Esophagus muscularis mucosa (tissue), 4 donors: ENCODE measurements around the gene FBXO8. TPM values are rescaled to one million over a fixed set of nuclear protein-coding genes. Genes with fewer than 3 reads are reported as not detected.

Experiments
- DNase-seq: peaks from one replicate; pipeline ENCODE4 v3.0.0-alpha.2; 2017; ENCODE audit errors: extremely low spot score
- H3K27ac ChIP-seq, 4 donors: fragments of 200-600 bp; sonication (generic); replicated peaks in 1 of 4; 1 replicate in 3 of 4; 2 replicates in 1 of 4; pipeline ENCODE4 v1.5.1; 2016 to 2019; ENCODE audit warnings: mild to moderate bottlenecking in 1 of 4
- H3K27me3 ChIP-seq, 4 donors: fragments of 200-600 bp; sonication (generic); one replicate each; pipeline versions ENCODE4 v1.5.1 to v1.6.0; 2016 to 2019
- H3K36me3 ChIP-seq, 4 donors: fragments of 200-600 bp; sonication (generic); one replicate each; pipeline ENCODE4 v1.5.1; 2016 to 2019
- H3K4me1 ChIP-seq, 4 donors: fragments of 200-600 bp; sonication (generic); one replicate each; pipeline ENCODE4 v1.5.1; 2016 to 2019
- H3K4me3 ChIP-seq, 4 donors: fragments of 200-600 bp; sonication (generic); 1 replicate in 2 of 4; 2 replicates in 2 of 4; pipeline ENCODE4 v1.5.1; 2016 to 2019; ENCODE audit warnings: mild to moderate bottlenecking in 4 of 4, moderate library complexity in 1 of 4
- H3K9me3 ChIP-seq, 4 donors: fragments of 200-600 bp; sonication (generic); 1 replicate in 3 of 4; 2 replicates in 1 of 4; pipeline ENCODE4 v1.5.1; 2016 to 2019
- EP300 ChIP-seq: sonication (generic); formaldehyde crosslinking; IDR thresholded peaks from one replicate; pipeline ENCODE4 v1.6.1; 2017; ENCODE audit warnings: antibody characterized with exemption
- POLR2A ChIP-seq: fragments of 450-650 bp; IDR thresholded peaks from one replicate; pipeline ENCODE4 v1.6.1; 2017; ENCODE audit warnings: antibody characterized with exemption, moderate library complexity, mild to moderate bottlenecking, low read depth
- POLR2AphosphoS5 ChIP-seq, 2 donors: sonication (generic); formaldehyde crosslinking; IDR thresholded peaks; one replicate each; pipeline ENCODE4 v1.6.1; 2017; ENCODE audit warnings: antibody characterized with exemption in 2 of 2
- WGBS: methylation state at CpG from one replicate; pipeline ENCODE4 v1.1.5; 2018; 5-methylcytosine and 5-hydroxymethylcytosine counted together
- intact Hi-C: fragments of 100-400 bp; cut with DNase I; formaldehyde crosslinking; loops from one replicate; pipeline ENCODE4 v1.15.1; 2023
- total RNA-seq, 4 donors: library from RNA; depleted of rRNA; stranded (reverse); fragments of >200 nt; gene quantifications; one replicate each; pipeline versions ENCODE4 v1.1.0 to v1.2.1, GENCODE V29; 2016
- TF ChIP-seq, protein P1 (sequence below), 3 experiments: fragments of 200-600 bp in 2 of 3; fragments of 450-650 bp in 1 of 3; sonication (generic) in 2 of 3; IDR thresholded peaks; one replicate each; pipeline ENCODE4 v1.5.1; 2017 to 2019; ENCODE audit warnings: antibody characterized with exemption in 3 of 3, mild to moderate bottlenecking in 2 of 3, moderate library complexity in 1 of 3

The FBXO8 gene
- total RNA-seq, 4 donors from 2014 or later = 32.0 to 48.0 (median 45.5) TPM

DNA sequence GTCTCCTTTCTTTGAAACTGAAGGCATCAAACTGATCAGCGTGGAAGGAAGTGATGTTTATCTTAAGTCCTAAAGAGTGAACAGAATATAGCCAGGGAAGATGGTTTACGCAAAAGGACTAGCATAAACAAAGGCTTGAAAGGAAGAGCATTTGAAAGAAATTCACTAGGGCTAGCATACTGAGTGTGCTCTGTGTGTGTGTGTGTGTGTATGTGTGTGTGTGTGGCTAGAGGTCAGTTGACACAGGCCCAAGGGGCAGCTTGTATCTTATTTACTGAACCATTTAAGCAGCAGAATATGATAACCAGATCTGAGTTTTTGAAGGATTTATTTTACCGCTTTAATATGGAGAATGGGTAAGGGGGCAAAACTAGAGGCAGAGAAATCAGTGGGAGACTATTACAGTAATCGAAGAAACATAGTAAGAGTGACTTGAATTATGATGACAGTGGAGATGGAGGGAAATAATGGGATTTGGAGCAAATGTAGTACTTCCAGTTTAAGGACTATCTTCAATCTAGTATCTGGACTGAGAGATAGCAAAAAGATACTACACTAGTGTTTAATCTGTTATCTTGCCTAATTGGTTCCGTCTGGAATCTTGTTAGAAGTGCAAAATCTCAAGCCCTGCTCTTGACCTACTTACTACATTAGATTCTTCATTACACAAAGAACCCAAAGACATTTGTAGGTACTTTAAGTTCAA, 37.2 kb upstream of the FBXO8 start:
- TF ChIP-seq EP300 (no peak), POLR2AphosphoS5 (IDR thresholded peaks at IDR 0.05) (no peak), POLR2A (no peak)
- TF ChIP-seq, protein P1, sequence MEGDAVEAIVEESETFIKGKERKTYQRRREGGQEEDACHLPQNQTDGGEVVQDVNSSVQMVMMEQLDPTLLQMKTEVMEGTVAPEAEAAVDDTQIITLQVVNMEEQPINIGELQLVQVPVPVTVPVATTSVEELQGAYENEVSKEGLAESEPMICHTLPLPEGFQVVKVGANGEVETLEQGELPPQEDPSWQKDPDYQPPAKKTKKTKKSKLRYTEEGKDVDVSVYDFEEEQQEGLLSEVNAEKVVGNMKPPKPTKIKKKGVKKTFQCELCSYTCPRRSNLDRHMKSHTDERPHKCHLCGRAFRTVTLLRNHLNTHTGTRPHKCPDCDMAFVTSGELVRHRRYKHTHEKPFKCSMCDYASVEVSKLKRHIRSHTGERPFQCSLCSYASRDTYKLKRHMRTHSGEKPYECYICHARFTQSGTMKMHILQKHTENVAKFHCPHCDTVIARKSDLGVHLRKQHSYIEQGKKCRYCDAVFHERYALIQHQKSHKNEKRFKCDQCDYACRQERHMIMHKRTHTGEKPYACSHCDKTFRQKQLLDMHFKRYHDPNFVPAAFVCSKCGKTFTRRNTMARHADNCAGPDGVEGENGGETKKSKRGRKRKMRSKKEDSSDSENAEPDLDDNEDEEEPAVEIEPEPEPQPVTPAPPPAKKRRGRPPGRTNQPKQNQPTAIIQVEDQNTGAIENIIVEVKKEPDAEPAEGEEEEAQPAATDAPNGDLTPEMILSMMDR (IDR thresholded peaks at IDR 0.05) = no peak
- no peak overlapping the region for H3K27ac ChIP-seq
- H3K27me3 ChIP-seq = no peaks in the 10 kb centered on the region
- H3K9me3 ChIP-seq = no peaks in the 10 kb centered on the region
- no peak for DNase-seq
- H3K4me3 ChIP-seq = no peak overlapping the region
- H3K4me1 ChIP-seq = no peaks in the 10 kb centered on the region
- intact Hi-C loops = no loop called here
- WGBS = 84% methylated on average over 5 of the region's 5 CpGs
- H3K36me3 ChIP-seq = peaks cover 4 to 29% (median 10%) of the 10 kb centered on the region in 4 donors

DNA sequence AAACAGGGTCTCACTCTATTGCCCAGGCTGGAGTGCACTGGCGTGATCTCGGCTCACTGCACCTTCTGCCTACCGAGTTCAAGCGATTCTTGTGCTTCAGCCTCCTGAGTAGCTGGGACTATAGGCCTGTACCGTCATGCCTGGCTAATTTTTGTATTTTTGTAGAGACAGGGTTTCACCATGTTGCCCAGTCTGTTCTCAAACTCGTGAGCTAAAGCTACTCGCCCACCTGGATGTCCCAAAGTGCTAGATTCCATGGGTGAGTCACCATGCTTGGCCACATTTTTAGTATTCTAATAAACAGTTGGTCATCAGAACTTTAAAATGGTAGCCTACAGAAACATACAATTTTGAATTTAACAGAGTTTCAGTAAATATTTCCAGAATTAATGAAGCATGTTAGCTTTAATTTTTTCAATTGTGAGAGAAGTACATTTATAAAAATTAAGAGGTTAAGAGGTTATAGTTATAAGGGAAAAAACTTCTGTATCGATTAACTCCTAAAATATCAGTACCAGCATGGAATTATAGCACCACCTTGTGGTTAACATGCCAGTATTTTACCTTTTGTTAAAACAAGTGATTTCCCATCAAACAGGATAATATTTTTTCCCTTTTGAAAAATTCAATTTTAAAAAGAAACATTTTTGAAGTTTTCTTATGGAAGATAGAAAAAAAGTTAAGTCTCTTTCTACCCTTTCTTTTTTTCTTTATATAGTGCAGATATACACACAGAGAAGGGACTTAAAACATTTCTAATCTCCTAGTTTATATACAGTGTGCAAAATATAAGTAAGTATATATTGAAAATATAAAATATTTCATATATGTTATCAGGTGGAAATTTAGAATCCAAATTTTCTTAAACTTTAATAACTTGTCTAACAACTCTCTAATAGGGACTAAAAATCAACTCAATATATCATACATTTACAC, 35.6 kb upstream of the FBXO8 start:
- DNase-seq = no peak
- Histone ChIP-seq H3K27ac (no peak overlapping the region), H3K4me1 (no peaks in the 10 kb centered on the region), H3K9me3 (no peaks in the 10 kb centered on the region), H3K36me3 (peaks cover 4 to 29% (median 10%) of the 10 kb centered on the region in 4 donors), H3K4me3 (no peak overlapping the region), H3K27me3 (no peaks in the 10 kb centered on the region)
- 73% methylated on average over 8 of the region's 8 CpGs for WGBS
- TF ChIP-seq POLR2AphosphoS5 (IDR thresholded peaks at IDR 0.05) (no peak), POLR2A (no peak), EP300 (no peak)
- TF ChIP-seq, protein P1 (IDR thresholded peaks at IDR 0.05) = peak; percentile 48 to 74 (median 65)
- intact Hi-C loops = no loop called here

DNA sequence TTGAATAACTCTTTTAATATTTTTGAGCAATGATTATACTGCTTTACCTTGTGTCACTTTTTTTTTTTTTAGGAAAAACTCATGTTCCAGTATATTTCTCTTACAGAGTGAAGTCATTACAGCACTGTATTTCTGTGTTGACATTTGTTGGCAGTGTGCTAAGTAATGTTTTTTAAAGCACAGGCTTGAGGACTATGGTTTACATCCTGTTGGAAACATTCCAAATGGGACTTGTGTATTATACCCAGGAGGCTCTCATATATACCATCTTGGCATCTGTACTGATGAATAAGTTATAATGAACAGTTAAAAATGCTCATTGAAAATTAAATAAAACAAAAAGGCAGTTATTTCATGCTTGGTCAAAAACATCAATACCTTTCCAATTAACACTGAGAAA, 34.1 kb upstream of the FBXO8 start:
- DNase-seq = no peak
- TF ChIP-seq, protein P1 (IDR thresholded peaks at IDR 0.05) = no peak
- no peak for TF ChIP-seq POLR2A
- TF ChIP-seq EP300 = no peak
- no peak for TF ChIP-seq POLR2AphosphoS5 (IDR thresholded peaks at IDR 0.05)
- H3K36me3 ChIP-seq = peaks cover 4 to 31% (median 15%) of the 10 kb centered on the region in 4 donors
- no peak overlapping the region for H3K4me3 ChIP-seq
- no peaks in the 10 kb centered on the region for H3K27me3 ChIP-seq
- H3K4me1 ChIP-seq = no peaks in the 10 kb centered on the region
- H3K27ac ChIP-seq = no peak overlapping the region
- H3K9me3 ChIP-seq = no peaks in the 10 kb centered on the region
- intact Hi-C loops = no loop called here

DNA sequence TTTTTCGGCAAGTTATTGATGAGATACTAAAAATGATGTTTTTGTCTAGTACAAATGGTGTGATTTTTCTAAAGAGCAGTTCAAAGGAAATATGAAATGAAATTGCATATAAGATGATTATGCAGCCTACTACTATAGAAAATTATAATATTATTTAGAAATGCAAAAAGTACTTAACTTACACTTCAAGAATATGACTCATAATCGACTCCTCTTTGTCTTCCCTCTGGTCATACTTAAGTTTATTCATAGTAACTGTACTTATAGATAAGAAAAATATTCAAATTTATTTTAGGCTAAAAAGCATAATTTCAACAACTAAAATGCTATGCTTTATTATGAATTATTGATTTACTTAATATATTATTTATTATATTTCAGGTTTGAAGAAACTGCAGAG, 33.5 kb upstream of the FBXO8 start:
- WGBS = 70% methylated on average over 2 of the region's 2 CpGs
- H3K4me3 ChIP-seq = no peak overlapping the region
- no peaks in the 10 kb centered on the region for H3K9me3 ChIP-seq
- H3K36me3 ChIP-seq = peaks cover 4 to 36% (median 18%) of the 10 kb centered on the region in 4 donors
- intact Hi-C loops = no loop called here
- no peak for TF ChIP-seq POLR2AphosphoS5 (IDR thresholded peaks at IDR 0.05)
- no peaks in the 10 kb centered on the region for H3K27me3 ChIP-seq
- no peak overlapping the region for H3K27ac ChIP-seq
- no peak for DNase-seq
- H3K4me1 ChIP-seq = no peaks in the 10 kb centered on the region

DNA sequence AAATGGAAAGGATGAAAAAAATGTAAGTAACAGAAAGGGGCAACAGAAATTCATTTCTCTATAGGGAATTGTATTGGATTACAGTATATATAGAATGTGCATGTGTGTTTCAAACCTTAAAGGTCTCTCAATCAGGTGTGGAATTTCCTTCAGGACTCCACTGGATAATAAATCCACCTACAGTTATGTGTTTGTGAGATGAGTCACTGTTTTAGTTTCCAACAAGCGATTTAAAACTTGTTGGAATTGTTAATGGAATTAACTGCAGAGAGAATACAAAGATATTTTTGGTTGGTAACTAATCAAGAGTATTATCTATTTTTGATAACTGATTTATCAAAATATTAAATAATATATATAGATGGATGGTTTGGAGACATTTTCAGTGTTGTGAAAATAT, 33.1 kb upstream of the FBXO8 start:
- H3K4me1 ChIP-seq = no peaks in the 10 kb centered on the region
- H3K4me3 ChIP-seq = no peak overlapping the region
- H3K27ac ChIP-seq = no peak overlapping the region
- intact Hi-C loops = no loop called here
- 59% methylated on average over 1 of the region's 1 CpG for whole genome bisulfite sequencing
- peaks cover 4 to 38% (median 20%) of the 10 kb centered on the region in 4 donors for H3K36me3 ChIP-seq
- H3K27me3 ChIP-seq = no peaks in the 10 kb centered on the region
- no peak for DNase-seq
- TF ChIP-seq POLR2A (no peak), POLR2AphosphoS5 (IDR thresholded peaks at IDR 0.05) (no peak), EP300 (no peak)
- TF ChIP-seq, protein P1 (IDR thresholded peaks at IDR 0.05) = no peak
- no peaks in the 10 kb centered on the region for H3K9me3 ChIP-seq
